Stromal cell of bone marrow (primary cell): ENCODE results near the gene PTCD2.

ENCODE experiments used
- DNase-seq: peaks from one replicate; pipeline ENCODE4 v3.0.0-alpha.2; 2012; ENCODE audit warnings: low read depth

Gene PTCD2

DNA sequence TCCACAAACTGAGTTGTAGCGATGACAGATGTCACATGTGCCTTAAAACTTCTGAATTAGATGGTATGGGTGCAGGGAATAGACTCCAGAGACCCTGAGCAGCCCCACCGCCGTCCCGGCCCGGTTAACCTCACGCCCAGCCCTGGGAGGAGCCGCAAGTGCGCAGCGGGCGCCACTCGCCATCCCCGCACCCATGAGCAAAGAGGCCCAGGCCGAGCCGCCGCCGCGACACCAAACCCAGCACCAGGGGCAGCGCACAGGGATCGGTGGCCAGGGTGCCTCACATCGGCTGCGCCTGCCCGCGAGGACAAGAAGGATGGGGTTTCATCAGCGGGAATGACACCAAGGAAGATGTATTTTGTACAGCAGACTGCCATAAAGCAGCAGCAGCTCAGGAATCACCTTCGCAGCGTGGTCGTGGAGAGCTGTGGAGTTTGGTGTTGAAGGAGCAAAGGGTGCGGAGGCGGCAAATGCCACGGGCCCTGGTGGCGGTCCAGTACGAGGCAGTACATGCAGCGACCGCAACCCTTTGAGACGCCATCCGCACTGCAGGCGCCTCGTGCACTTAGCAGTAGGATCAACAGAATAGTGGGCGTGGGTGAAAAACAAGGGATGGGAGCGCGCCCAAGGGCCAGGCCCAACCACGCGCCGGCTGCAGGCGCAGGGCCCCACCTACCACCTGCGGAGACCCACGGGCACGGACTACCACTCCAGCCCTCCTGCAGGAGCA lies 97.3 kb downstream of the PTCD2 start:
- DNase-seq: no peak
